Osteoblast (primary cell): Measurements from ENCODE around the gene TCF7L2. TPM values are rescaled to one million over a fixed set of nuclear protein-coding genes. Genes with fewer than 3 reads are reported as not detected.

Experiments
- DNase-seq: peaks from one replicate; pipeline ENCODE4 v3.0.0; 2011; ENCODE audit warnings: low spot score, mixed read lengths; ENCODE audit not compliant: insufficient read length; ENCODE audit errors: missing footprints
- H2AFZ ChIP-seq: 2 replicates; pipeline ENCODE4 v1.6.0; 2011; ENCODE audit warnings: mild to moderate bottlenecking, low read length
- H3K27ac ChIP-seq: 2 replicates; pipeline ENCODE4 v1.5.1; 2011; ENCODE audit warnings: mild to moderate bottlenecking, low read depth, low read length, moderate library complexity
- H3K27me3 ChIP-seq: 2 replicates; pipeline ENCODE4 v1.6.0; 2012; ENCODE audit warnings: mild to moderate bottlenecking, control low read depth, inconsistent platforms, low read length, moderate library complexity; ENCODE audit not compliant: insufficient read depth
- H3K36me3 ChIP-seq: 2 replicates; pipeline ENCODE4 v1.5.1; 2011; ENCODE audit warnings: mild to moderate bottlenecking, low read length, control low read depth, moderate library complexity; ENCODE audit not compliant: insufficient read depth
- H3K4me1 ChIP-seq: 2 replicates; pipeline ENCODE4 v1.5.1; 2011; ENCODE audit warnings: mild to moderate bottlenecking, low read length, control low read depth, moderate library complexity; ENCODE audit not compliant: insufficient read depth
- H3K4me2 ChIP-seq: 2 replicates; pipeline ENCODE4 v1.6.0; 2011; ENCODE audit warnings: mild to moderate bottlenecking, low read length; ENCODE audit not compliant: insufficient read depth
- H3K4me3 ChIP-seq: fragments of 200-600 bp; sonication (generic); 3 replicates; pipeline ENCODE4 v1.5.1; 2012; ENCODE audit warnings: mild to moderate bottlenecking, low read length, inconsistent platforms; ENCODE audit not compliant: insufficient read depth
- H3K79me2 ChIP-seq: 2 replicates; pipeline ENCODE4 v1.6.0; 2012; ENCODE audit warnings: mild to moderate bottlenecking, low read length, control low read depth, inconsistent platforms; ENCODE audit not compliant: insufficient read depth
- H3K9me3 ChIP-seq: 2 replicates; pipeline ENCODE4 v1.5.1; 2011; ENCODE audit warnings: low read depth, low read length, control low read depth
- H4K20me1 ChIP-seq: 2 replicates; pipeline ENCODE4 v1.6.0; 2012; ENCODE audit warnings: mild to moderate bottlenecking, low read length, control low read depth; ENCODE audit not compliant: insufficient read depth
- CTCF ChIP-seq: IDR thresholded peaks from 2 replicates; pipeline ENCODE4 v1.5.1; 2011; ENCODE audit warnings: mild to moderate bottlenecking, low read depth, low read length, moderate library complexity; ENCODE audit errors: extremely low read depth
- total RNA-seq: library from RNA; depleted of rRNA; stranded (reverse); fragments of >200 nt; gene quantifications from 2 replicates; pipeline ENCODE4 v1.2.3, GENCODE V29; 2012

Gene TCF7L2
- total RNA-seq, 1 donor, result 9.0 TPM

DNA sequence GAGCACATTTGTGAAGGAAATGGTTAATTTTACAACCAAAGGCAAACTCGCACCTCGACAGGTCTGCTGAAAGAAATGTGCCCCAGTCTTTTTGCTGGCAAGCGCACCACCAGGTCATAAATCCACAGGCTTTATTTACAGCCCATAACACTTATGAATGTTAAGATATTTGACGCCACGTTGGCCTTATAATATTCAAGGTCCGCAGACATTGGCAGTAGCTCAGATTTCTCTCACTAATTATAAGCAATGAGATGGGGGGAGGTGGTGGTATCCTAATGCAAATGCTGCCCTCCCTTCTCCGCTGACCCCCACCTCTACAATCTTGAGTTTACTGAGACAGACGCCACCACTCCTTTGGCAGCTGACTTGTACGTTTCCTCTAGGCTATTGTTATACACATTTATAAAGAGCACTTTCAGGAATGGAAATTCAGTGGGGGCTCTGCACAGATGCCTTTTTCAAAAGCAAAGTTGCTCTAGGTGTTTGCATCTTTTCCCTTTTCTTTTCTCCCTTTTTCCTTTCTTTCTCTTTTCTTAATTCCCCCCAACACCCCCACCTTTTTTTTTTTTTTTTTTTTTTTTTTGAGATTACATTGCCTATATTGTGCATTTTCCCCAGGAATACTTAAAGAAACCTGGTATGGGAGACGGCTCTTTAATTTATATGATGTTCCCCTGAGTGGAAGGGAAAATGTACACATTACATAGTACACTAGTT is 6.7 kb downstream of the TCF7L2 start:
- no peak for DNase-seq
- no peak for TF ChIP-seq CTCF

GRCh38 chr10:112957640-112958092 is 7.6 kb downstream of the TCF7L2 start:
- H3K4me1 ChIP-seq, result peaks cover 72% of the 10 kb centered on the region
- no peaks in the 10 kb centered on the region for H3K36me3 ChIP-seq
- peaks cover 7% of the 10 kb centered on the region for H4K20me1 ChIP-seq
- TF ChIP-seq CTCF, result no peak
- no peak overlapping the region for H3K4me3 ChIP-seq
- H3K79me2 ChIP-seq, result peaks cover 84% of the 10 kb centered on the region
- peak overlapping the region; percentile 75 for H3K4me2 ChIP-seq
- no peaks in the 10 kb centered on the region for H3K9me3 ChIP-seq
- DNase-seq, result no peak
- H3K27me3 ChIP-seq, result no peaks in the 10 kb centered on the region
- H3K27ac ChIP-seq, result peak overlapping the region; percentile 95
- H2AFZ ChIP-seq, result no peak overlapping the region

More for the DNA sequence above, 6.7 kb downstream of the TCF7L2 start:
- peaks cover 89% of the 10 kb centered on the region for H3K79me2 ChIP-seq
- H3K27ac ChIP-seq, result peak overlapping the region; percentile 93
- peaks cover 72% of the 10 kb centered on the region for H3K4me1 ChIP-seq
- H4K20me1 ChIP-seq, result peaks cover 7% of the 10 kb centered on the region
- H2AFZ ChIP-seq, result no peak overlapping the region
- no peaks in the 10 kb centered on the region for H3K36me3 ChIP-seq
- peak overlapping the region; percentile 66 for H3K4me3 ChIP-seq
- no peaks in the 10 kb centered on the region for H3K9me3 ChIP-seq
- no peaks in the 10 kb centered on the region for H3K27me3 ChIP-seq
- H3K4me2 ChIP-seq, result peak overlapping the region; percentile 87

GRCh38 chr10:112958275-112958995 is 8.4 kb downstream of the TCF7L2 start:
- Histone ChIP-seq H2AFZ (no peak overlapping the region), H3K27ac (peak overlapping the region; percentile 95), H3K4me3 (peak overlapping the region; percentile 36), H3K36me3 (no peaks in the 10 kb centered on the region), H4K20me1 (peaks cover 7% of the 10 kb centered on the region), H3K9me3 (no peaks in the 10 kb centered on the region), H3K27me3 (no peaks in the 10 kb centered on the region), H3K4me2 (peak overlapping the region; percentile 75), H3K4me1 (peaks cover 68% of the 10 kb centered on the region), H3K79me2 (peaks cover 79% of the 10 kb centered on the region)
- no peak for TF ChIP-seq CTCF
- peak; percentile 69 for DNase-seq
